HepG2 (cell line): ENCODE measurements around the gene PRMT7. TPM values are rescaled to one million over a fixed set of nuclear protein-coding genes. Genes with fewer than 3 reads are reported as not detected.

Source experiments
- BCL6 ChIP-seq: IDR thresholded peaks from 2 replicates; pipeline ENCODE4 v1.6.1; 2016; ENCODE audit warnings: missing genetic modification reagents, missing compliant biosample characterization
- IRF9 ChIP-seq: sonication (generic); formaldehyde crosslinking; IDR thresholded peaks from 2 replicates; pipeline ENCODE4 v1.8.0; 2022; ENCODE audit warnings: missing genetic modification reagents, mild to moderate bottlenecking, borderline replicate concordance
- LCORL ChIP-seq, 2 experiments: fragments of 450-650 bp in 1 of 2; sonication (generic) in 1 of 2; formaldehyde crosslinking in 1 of 2; IDR thresholded peaks; 2 replicates each; pipeline versions ENCODE4 v1.5.0 to v1.6.1; 2017 to 2020; ENCODE audit warnings: antibody characterized with exemption in 1 of 2, missing genetic modification reagents in 1 of 2
- NFE2L1 ChIP-seq: sonication (generic); formaldehyde crosslinking; IDR thresholded peaks from 2 replicates; pipeline ENCODE4 v1.4.0; 2020; ENCODE audit warnings: missing genetic modification reagents, mild to moderate bottlenecking, borderline replicate concordance
- SNAPC4 ChIP-seq: sonication (generic); formaldehyde crosslinking; IDR thresholded peaks from 2 replicates; pipeline ENCODE4 v1.4.0; 2020; ENCODE audit warnings: mild to moderate bottlenecking, missing genetic modification reagents
- TSC22D2 ChIP-seq: sonication (generic); formaldehyde crosslinking; IDR thresholded peaks from 2 replicates; pipeline ENCODE4 v1.5.1; 2020; ENCODE audit warnings: missing genetic modification reagents, mild to moderate bottlenecking, borderline replicate concordance
- ZEB1 ChIP-seq: IDR thresholded peaks from 2 replicates; pipeline ENCODE4 v1.6.1; 2012; ENCODE audit warnings: mild to moderate bottlenecking, low read depth, inconsistent platforms; ENCODE audit not compliant: insufficient replicate concordance
- ZFP41 ChIP-seq: sonication (generic); formaldehyde crosslinking; IDR thresholded peaks from 2 replicates; pipeline ENCODE4 v1.4.0; 2020; ENCODE audit warnings: mild to moderate bottlenecking, missing genetic modification reagents, borderline replicate concordance
- ZMAT5 ChIP-seq: sonication (generic); formaldehyde crosslinking; IDR thresholded peaks from 2 replicates; pipeline ENCODE4 v1.5.0; 2020; ENCODE audit warnings: mild to moderate bottlenecking, low read depth, missing genetic modification reagents, borderline replicate concordance
- ZNF251 ChIP-seq: sonication (generic); formaldehyde crosslinking; IDR thresholded peaks from 2 replicates; pipeline ENCODE4 v1.9.0; 2021; ENCODE audit warnings: mild to moderate bottlenecking, missing genetic modification reagents
- ZNF281 ChIP-seq: sonication (generic); formaldehyde crosslinking; IDR thresholded peaks from 2 replicates; pipeline ENCODE4 v1.4.0; 2020; ENCODE audit warnings: missing genetic modification reagents, borderline replicate concordance
- ZNF296 ChIP-seq: sonication (generic); formaldehyde crosslinking; conservative IDR thresholded peaks from 2 replicates; pipeline ENCODE4 v1.5.0; 2020; ENCODE audit warnings: mild to moderate bottlenecking, missing genetic modification reagents
- ZNF556 ChIP-seq: sonication (generic); formaldehyde crosslinking; IDR thresholded peaks from 2 replicates; pipeline ENCODE4 v1.4.0; 2020; ENCODE audit warnings: mild to moderate bottlenecking, missing genetic modification reagents, borderline replicate concordance
- ZNF776 ChIP-seq: sonication (generic); formaldehyde crosslinking; IDR thresholded peaks from 2 replicates; pipeline ENCODE4 v1.4.0; 2020; ENCODE audit warnings: mild to moderate bottlenecking, missing genetic modification reagents
- ZNF839 ChIP-seq: sonication (generic); formaldehyde crosslinking; IDR thresholded peaks from 2 replicates; pipeline ENCODE4 v1.4.0; 2020; ENCODE audit warnings: missing genetic modification reagents, mild to moderate bottlenecking, borderline replicate concordance
- polyA plus RNA-seq, 8 experiments: library from polyadenylated mRNA; depleted of rRNA in 3 of 8; stranded (reverse) in 7 of 8; unstranded in 1 of 8; fragments of >200 nt; fragmentation: Illumina TruSeq in 4 of 8; extraction: Trizol in 4 of 8; gene quantifications; 2 replicates each; pipeline versions ENCODE4 v1.2.1 to v1.2.3, GENCODE V29; 2011 to 2016; ENCODE audit warnings: low read depth in 4 of 8, missing spikeins in 1 of 8, mixed read lengths in 1 of 8; ENCODE audit not compliant: insufficient read depth in 1 of 8
- total RNA-seq, 5 experiments: library from RNA; depleted of rRNA; stranded (reverse); fragments of >200 nt; fragmentation: Illumina TruSeq; extraction: Trizol; gene quantifications; 2 replicates each; pipeline ENCODE4 v1.2.3, GENCODE V29; 2016; ENCODE audit warnings: low read depth in 1 of 5

PRMT7 gene
- total and polyA plus RNA-seq, 2 of the 13 experiments (the other 11 are each of a cell fraction or from before 2014, with no cell fraction given): 47.5 to 55.0 TPM

GRCh38 chr16:68264128-68265077 lies 46.4 kb upstream of the PRMT7 start, which contains the start of gene SLC7A6 (continued):
- TF ChIP-seq SNAPC4 (CRISPR knock-in tag) (no peak), ZNF251 (CRISPR knock-in tag) (peak; percentile 82; the same call in 1 of the 2 replicates), ZFP41 (CRISPR knock-in tag) (no peak), TSC22D2 (CRISPR knock-in tag) (0 out of 2 replicates have a peak, but pooled peaks have one; percentile 73), ZMAT5 (CRISPR knock-in tag) (no peak), ZNF281 (CRISPR knock-in tag) (no peak), BCL6 (CRISPR knock-in tag) (peak; percentile 85), ZNF776 (CRISPR knock-in tag) (peak; percentile 94), ZEB1 (no peak), ZNF556 (peak; percentile 85; the same call in 1 of the 2 replicates), ZNF296 (CRISPR knock-in tag) (peak; percentile 49; the same call in 1 of the 2 replicates), NFE2L1 (CRISPR knock-in tag) (peak; percentile 89), ZNF839 (CRISPR knock-in tag) (no peak), IRF9 (0 out of 2 replicates have a peak, but pooled peaks have one; percentile 12), LCORL (IDR thresholded peaks at IDR 0.05) (no peak), LCORL (CRISPR knock-in tag; IDR thresholded peaks at IDR 0.05) (no peak)
